Natural killer cell (primary cell): ENCODE data around the gene ENO2. TPM values are rescaled to one million over a fixed set of nuclear protein-coding genes. Genes with fewer than 3 reads are reported as not detected.

Experiments used
- ATAC-seq, 3 donors: fragments of 150-1000 bp in 2 of 3; fragments of 200-7000 bp in 1 of 3; cut with Tn5 transposase; 1 replicate in 1 of 3; 2 replicates in 2 of 3; pipeline ENCODE4 v1.10.0; 2021; ENCODE audit warnings: mild to moderate bottlenecking in 2 of 3, moderate library complexity in 2 of 3
- DNase-seq, 2 donors: peaks; one replicate each; pipeline versions ENCODE4 v3.0.0 to v3.0.0-alpha.2; 2013 to 2021; ENCODE audit warnings: mixed read lengths in 1 of 2
- H3K27ac ChIP-seq: one replicate; pipeline ENCODE4 v1.5.1; 2013; ENCODE audit warnings: mild to moderate bottlenecking, low read length
- H3K27me3 ChIP-seq: one replicate; pipeline ENCODE4 v1.6.1; 2013; ENCODE audit warnings: low read length; ENCODE audit not compliant: control insufficient read depth, insufficient read depth
- H3K36me3 ChIP-seq: one replicate; pipeline ENCODE4 v1.6.1; 2013; ENCODE audit warnings: low read length; ENCODE audit not compliant: control insufficient read depth, insufficient read depth
- H3K4me1 ChIP-seq: one replicate; pipeline ENCODE4 v1.6.1; 2013; ENCODE audit warnings: low read length; ENCODE audit not compliant: control insufficient read depth, insufficient read depth
- H3K4me3 ChIP-seq: one replicate; pipeline ENCODE4 v1.5.1; 2013; ENCODE audit warnings: low read length
- H3K9me3 ChIP-seq: one replicate; pipeline ENCODE4 v1.6.1; 2013; ENCODE audit warnings: low read length; ENCODE audit not compliant: control insufficient read depth, insufficient read depth
- H3K27ac Mint-ChIP-seq, 2 donors: one replicate each; pipeline ENCODE4 v1.8.0; 2022; ENCODE audit warnings: mild to moderate bottlenecking in 2 of 2, mixed read lengths in 2 of 2, moderate library complexity in 1 of 2
- H3K27me3 Mint-ChIP-seq, 2 donors: one replicate each; pipeline ENCODE4 v1.8.0; 2022; ENCODE audit warnings: low read depth in 2 of 2, mixed read lengths in 2 of 2
- H3K36me3 Mint-ChIP-seq: one replicate; pipeline ENCODE4 v1.8.0; 2022; ENCODE audit warnings: mixed read lengths
- H3K4me1 Mint-ChIP-seq, 2 donors: one replicate each; pipeline ENCODE4 v1.8.0; 2022; ENCODE audit warnings: mixed read lengths in 2 of 2
- H3K4me3 Mint-ChIP-seq: one replicate; pipeline ENCODE4 v1.8.0; 2022; ENCODE audit warnings: mild to moderate bottlenecking, moderate library complexity, mixed read lengths
- H3K9me3 Mint-ChIP-seq, 2 donors: one replicate each; pipeline ENCODE4 v1.8.0; 2022; ENCODE audit warnings: mixed read lengths in 2 of 2
- WGBS: methylation state at CpG from one replicate; pipeline ENCODE4 v1.1.7; 2013; ENCODE audit warnings: missing lambda C conversion rate; ENCODE audit not compliant: insufficient coverage; 5-methylcytosine and 5-hydroxymethylcytosine counted together
- intact Hi-C: fragments of 100-400 bp; cut with micrococcal nuclease; formaldehyde crosslinking; loops from one replicate; pipeline ENCODE4 v1.14.2; 2022
- total RNA-seq, 4 donors: library from RNA; stranded (reverse); fragments of 120-200 nt in 1 of 4; gene quantifications; one replicate each; pipeline versions ENCODE4 v1.2.3 to v1.2.4, GENCODE V29; 2013 to 2022
- TF ChIP-seq, protein P1 (sequence below): fragments of 200-600 bp; IDR thresholded peaks from one replicate; pipeline ENCODE4 v1.8.0; 2022; ENCODE audit warnings: antibody characterized with exemption

The ENO2 gene
- total RNA-seq, 3 donors from 2014 or later (not counting 1 experiment from before 2014, with no cell fraction given), result 21.6 to 30.8 (median 23.1) TPM

DNA sequence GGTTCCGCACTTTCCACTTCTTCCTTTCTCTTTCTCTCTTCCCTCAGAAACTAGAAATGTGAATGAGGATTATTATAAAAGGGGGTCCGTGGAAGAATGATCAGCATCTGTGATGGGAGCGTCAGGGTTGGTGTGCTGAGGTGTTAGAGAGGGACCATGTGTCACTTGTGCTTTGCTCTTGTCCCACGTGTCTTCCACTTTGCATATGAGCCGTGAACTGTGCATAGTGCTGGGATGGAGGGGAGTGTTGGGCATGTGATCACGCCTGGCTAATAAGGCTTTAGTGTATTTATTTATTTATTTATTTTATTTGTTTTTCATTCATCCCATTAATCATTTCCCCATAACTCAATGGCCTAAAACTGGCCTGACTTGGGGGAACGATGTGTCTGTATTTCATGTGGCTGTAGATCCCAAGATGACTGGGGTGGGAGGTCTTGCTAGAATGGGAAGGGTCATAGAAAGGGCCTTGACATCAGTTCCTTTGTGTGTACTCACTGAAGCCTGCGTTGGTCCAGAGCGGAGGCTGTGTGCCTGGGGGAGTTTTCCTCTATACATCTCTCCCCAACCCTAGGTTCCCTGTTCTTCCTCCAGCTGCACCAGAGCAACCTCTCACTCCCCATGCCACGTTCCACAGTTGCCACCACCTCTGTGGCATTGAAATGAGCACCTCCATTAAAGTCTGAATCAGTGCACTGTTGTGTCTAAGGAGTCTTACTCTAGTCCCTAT, 8.8 kb downstream of the ENO2 start:
- no peaks in the 10 kb centered on the region for H3K27me3 ChIP-seq

DNA sequence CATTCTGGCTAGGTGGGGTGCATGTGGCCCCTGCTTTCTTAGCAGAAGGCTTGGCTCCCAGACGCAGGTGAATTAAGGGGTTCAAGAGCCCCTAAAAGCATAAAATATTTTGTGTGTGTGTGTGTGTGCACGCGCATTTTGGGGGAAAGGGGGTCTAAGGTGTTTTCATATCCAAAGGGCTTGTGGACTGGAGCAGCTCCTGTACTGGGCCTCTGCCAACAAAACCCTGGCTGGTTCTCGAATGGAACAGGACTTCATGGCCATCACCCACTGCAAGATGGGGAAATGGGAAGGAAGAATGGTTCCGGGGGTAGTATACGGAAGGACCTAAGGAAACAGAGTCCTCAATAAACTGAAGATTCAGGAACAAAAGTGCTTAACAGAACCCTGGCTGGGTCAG, 9.5 kb downstream of the ENO2 start:
- ATAC-seq (no peak), DNase-seq (no peak)
- Histone ChIP-seq H3K27me3 (no peaks in the 10 kb centered on the region), H3K9me3 (no peaks in the 10 kb centered on the region), H3K27ac (no peak overlapping the region), H3K4me1 (peaks cover 36% of the 10 kb centered on the region), H3K4me3 (no peak overlapping the region), H3K36me3 (no peaks in the 10 kb centered on the region)
- no peaks in the 10 kb centered on the region for H3K36me3 Mint-ChIP-seq
- H3K4me1 Mint-ChIP-seq, result peaks cover 24 to 32% of the 10 kb centered on the region in 2 donors
- intact Hi-C loops, result loop anchor here (1.0 to 2.0 kb wide), 6 partner anchors 21 to 189 kb away; partner anchors contain the start of genes C12orf57, C1R, C1RL and LPCAT3
- no peaks in the 10 kb centered on the region for H3K27me3 Mint-ChIP-seq
- TF ChIP-seq, protein P1, sequence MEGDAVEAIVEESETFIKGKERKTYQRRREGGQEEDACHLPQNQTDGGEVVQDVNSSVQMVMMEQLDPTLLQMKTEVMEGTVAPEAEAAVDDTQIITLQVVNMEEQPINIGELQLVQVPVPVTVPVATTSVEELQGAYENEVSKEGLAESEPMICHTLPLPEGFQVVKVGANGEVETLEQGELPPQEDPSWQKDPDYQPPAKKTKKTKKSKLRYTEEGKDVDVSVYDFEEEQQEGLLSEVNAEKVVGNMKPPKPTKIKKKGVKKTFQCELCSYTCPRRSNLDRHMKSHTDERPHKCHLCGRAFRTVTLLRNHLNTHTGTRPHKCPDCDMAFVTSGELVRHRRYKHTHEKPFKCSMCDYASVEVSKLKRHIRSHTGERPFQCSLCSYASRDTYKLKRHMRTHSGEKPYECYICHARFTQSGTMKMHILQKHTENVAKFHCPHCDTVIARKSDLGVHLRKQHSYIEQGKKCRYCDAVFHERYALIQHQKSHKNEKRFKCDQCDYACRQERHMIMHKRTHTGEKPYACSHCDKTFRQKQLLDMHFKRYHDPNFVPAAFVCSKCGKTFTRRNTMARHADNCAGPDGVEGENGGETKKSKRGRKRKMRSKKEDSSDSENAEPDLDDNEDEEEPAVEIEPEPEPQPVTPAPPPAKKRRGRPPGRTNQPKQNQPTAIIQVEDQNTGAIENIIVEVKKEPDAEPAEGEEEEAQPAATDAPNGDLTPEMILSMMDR, result no peak
- H3K27ac Mint-ChIP-seq, result peak overlapping the region in 1 of 2 donors; percentile 89
- no peak overlapping the region for H3K4me3 Mint-ChIP-seq
- no peaks in the 10 kb centered on the region for H3K9me3 Mint-ChIP-seq
- 88% methylated on average over 6 of the region's 6 CpGs for WGBS

More for the DNA sequence above, 8.8 kb downstream of the ENO2 start:
- H3K4me1 Mint-ChIP-seq, result peaks cover 19 to 26% of the 10 kb centered on the region in 2 donors
- Histone ChIP-seq H3K27ac (no peak overlapping the region), H3K4me3 (no peak overlapping the region), H3K4me1 (peaks cover 30% of the 10 kb centered on the region), H3K9me3 (no peaks in the 10 kb centered on the region), H3K36me3 (no peaks in the 10 kb centered on the region)
- DNase-seq (no peak), ATAC-seq (no peak)
- no peaks in the 10 kb centered on the region for H3K9me3 Mint-ChIP-seq
- no peak overlapping the region for H3K4me3 Mint-ChIP-seq
- no peaks in the 10 kb centered on the region for H3K36me3 Mint-ChIP-seq
- WGBS, result 79% methylated on average over 8 of the region's 10 CpGs
- intact Hi-C loops, result no loop called here
- H3K27ac Mint-ChIP-seq, result no peak overlapping the region
- H3K27me3 Mint-ChIP-seq, result no peaks in the 10 kb centered on the region
- TF ChIP-seq, protein P1, result no peak

DNA sequence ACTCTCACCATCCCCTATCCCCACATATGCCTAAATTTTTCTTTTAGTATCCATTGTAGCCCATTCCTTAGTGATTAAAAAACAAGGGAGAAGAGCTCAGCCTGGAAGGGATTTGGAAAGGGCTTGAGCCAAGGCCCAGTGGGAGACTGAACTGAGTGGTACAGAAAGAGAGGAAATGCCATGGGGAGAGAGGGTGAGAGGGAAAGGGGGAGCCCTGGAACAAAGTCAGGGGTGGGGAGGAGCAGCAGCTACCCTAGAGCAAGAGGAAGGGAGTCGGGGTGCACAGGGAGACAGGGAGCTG, 10.8 kb downstream of the ENO2 start:
- Mint-ChIP-seq H3K27me3 (no peaks in the 10 kb centered on the region), H3K9me3 (no peaks in the 10 kb centered on the region), H3K4me1 (peaks cover 34 to 43% of the 10 kb centered on the region in 2 donors), H3K27ac (peak overlapping the region in 1 of 2 donors; percentile 89), H3K4me3 (peak overlapping the region; percentile 47), H3K36me3 (no peaks in the 10 kb centered on the region)
- no peak overlapping the region for H3K4me3 ChIP-seq
- intact Hi-C loops, result loop anchor here (2.0 kb wide), 1 partner anchor 20 kb away; the partner anchor contains the start of gene C12orf57
- no peaks in the 10 kb centered on the region for H3K36me3 ChIP-seq
- H3K27me3 ChIP-seq, result no peaks in the 10 kb centered on the region
- 89% methylated on average over 1 of the region's 1 CpG for WGBS
- peaks cover 43% of the 10 kb centered on the region for H3K4me1 ChIP-seq
- H3K9me3 ChIP-seq, result no peaks in the 10 kb centered on the region
- H3K27ac ChIP-seq, result no peak overlapping the region
- ATAC-seq, result no peak
- DNase-seq, result no peak
- TF ChIP-seq, protein P1, result no peak
